GM18867 (cell line): ENCODE measurements around the gene SHROOM2.

Experiments used
- ATAC-seq: cut with Tn5 transposase; IDR thresholded peaks from one replicate; pipeline ENCODE4 v1.9.1; 2021; ENCODE audit warnings: mild to moderate bottlenecking, moderate library complexity; ENCODE audit not compliant: unreplicated experiment

The SHROOM2 gene

DNA sequence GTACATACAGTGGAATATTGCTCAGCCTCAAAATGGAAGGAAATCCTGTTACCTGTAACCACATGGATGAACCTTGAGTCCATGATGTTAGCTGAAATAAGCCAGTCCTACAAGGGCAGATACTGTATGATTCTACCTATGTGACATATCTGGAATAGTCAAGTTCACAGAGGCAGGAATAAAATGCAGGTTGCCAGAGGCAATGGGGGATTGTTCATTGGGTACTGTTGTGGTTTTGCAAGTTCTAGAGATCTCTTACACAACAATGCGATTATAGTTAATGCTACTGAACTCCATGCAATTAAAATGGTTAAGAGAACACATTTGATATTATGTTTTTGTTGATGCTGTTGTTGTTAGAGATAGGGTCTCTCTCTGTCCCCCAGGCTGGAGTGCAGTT is 74.6 kb downstream of the SHROOM2 start:
- ATAC-seq: no peak

DNA sequence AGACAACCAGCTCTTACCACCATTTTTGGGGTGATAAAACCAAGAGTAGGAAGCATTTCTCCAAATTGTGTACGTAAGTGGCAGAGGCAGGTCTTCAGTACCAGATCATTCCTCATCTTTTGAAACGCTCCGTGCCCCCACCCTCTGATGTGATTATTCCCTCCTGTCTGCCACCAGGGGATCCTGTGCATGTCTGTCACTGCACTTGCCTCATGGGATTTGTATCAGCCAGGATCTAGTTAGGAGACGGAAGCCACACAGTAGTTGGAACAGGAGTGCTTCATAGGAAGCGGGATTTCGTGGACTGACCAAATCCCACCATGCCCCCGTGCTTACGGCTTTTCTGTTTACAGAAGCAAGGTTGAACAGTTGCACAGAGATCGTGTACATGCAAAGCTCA is 75.5 kb downstream of the SHROOM2 start:
- ATAC-seq: no peak

- no peak for ATAC-seq
Observed at GRCh38 chrX:9862525-9862924, 76.3 kb downstream of the SHROOM2 start.

GRCh38 chrX:9862953-9863352 is 76.7 kb downstream of the SHROOM2 start:
- ATAC-seq: no peak

DNA sequence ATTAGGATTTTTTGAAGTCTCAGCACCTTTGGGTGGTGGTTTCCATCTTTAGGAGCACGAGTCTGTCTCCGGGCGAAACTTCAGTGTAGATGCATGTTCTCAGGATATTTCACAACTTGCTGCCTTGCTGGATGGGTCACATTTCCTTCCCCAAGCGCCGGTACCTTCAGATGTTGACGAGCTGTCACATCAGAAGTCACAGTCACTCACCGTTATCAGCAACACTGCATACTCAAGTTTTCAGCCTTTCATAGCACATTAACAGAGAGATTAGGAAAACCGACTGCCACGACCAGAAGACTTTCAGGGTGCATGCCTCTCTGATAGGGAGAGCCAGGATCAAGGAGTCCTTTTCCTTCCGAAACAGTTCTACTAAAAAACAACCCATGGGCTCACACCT is 77.8 kb downstream of the SHROOM2 start:
- ATAC-seq: no peak

GRCh38 chrX:9865804-9866472 is 79.7 kb downstream of the SHROOM2 start:
- no peak for ATAC-seq

DNA sequence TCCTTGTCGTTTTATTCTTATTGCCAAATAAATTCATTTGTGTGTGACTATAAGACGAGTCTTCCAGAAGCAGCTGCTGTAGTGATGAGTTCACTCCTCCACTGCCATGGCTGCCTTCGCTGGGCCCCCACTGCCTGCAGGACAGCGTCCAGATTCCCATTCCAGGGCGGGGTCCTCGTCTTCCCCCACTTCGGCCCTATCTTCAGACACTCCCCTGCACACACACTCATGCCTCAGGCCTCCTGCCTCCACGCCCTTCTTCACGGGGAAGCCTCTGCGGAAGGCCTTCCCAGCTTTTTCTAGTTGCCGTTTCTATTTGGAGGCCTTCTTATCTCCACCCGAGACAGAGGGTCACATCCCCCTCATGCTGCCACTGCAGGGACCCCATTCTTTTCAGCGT is 80.4 kb downstream of the SHROOM2 start:
- ATAC-seq: no peak

- ATAC-seq: no peak
Observed at GRCh38 chrX:9867226-9867625, 81.0 kb downstream of the SHROOM2 start.

GRCh38 chrX:9867753-9868152 is 81.5 kb downstream of the SHROOM2 start:
- no peak for ATAC-seq

DNA sequence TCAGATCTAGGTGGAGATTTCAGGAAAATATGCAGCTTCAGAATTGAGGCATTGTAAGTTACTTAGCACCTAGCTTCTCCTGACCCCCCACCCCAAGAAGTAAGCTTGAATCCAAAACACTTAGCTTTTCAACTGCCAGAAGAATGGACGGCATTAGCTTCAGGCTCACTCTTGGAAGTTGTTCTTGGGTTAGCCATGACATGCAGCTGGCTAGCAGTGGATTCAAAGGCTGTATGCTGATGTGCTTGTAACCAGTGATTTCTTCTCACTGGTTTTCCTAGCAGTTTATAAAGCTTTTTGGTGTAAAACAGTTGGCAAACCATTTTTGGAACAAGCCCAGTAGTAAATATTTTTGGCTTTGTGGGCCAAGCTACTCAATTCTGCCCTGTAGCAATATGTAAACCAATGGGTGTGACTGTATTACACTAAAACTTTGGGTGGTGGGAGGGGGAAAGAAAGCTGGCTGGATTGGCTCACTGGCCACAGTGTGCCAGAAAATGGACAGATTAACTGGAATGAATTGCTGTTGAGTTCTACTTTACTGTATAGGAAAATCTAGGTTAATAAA is 85.6 kb downstream of the SHROOM2 start:
- no peak for ATAC-seq

- ATAC-seq: no peak
Observed at GRCh38 chrX:9873360-9873759, 87.1 kb downstream of the SHROOM2 start.

DNA sequence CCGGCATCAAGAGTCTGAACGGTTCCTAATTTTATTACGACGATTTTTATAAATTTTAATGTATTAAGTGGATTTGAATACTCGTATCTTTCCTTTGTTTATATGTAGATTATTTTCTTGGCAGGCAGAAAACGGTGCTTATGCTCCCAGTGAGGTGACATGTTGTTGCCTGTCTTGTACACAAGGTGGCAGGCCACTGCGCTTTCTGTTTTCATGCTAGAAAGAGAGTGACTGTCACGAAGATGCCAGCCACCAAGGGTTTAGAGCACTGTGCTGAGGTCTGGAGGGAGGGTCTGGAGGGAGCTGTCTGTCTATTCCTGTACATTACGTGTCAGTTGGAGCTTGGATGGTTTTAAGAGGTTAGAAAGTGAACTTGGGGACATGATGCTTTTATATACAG is 87.7 kb downstream of the SHROOM2 start:
- peak; percentile 95 for ATAC-seq

- ATAC-seq: no peak
Observed at GRCh38 chrX:9874483-9874882, 88.3 kb downstream of the SHROOM2 start.

DNA sequence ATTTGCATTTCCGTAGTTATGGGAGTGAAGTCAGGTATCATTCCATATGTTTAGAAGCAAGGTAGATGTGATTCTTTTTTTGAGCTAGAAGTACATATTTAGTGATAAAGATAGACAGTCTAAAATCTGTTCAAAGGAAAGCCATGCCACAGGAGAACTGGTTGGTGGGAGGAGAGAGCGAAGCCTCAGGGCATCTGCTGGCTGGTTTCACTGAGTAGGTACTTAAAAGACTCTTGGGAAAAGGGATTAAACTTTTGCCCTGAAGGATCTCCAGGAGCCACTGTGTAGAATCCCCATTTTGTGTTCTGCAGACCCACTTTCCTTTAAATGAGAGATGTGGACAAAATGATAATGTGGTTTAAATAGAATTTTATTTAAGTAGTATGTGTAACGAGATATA is 89.6 kb downstream of the SHROOM2 start:
- no peak for ATAC-seq

- ATAC-seq: no peak
Observed at GRCh38 chrX:9876201-9876600, 90.0 kb downstream of the SHROOM2 start.

DNA sequence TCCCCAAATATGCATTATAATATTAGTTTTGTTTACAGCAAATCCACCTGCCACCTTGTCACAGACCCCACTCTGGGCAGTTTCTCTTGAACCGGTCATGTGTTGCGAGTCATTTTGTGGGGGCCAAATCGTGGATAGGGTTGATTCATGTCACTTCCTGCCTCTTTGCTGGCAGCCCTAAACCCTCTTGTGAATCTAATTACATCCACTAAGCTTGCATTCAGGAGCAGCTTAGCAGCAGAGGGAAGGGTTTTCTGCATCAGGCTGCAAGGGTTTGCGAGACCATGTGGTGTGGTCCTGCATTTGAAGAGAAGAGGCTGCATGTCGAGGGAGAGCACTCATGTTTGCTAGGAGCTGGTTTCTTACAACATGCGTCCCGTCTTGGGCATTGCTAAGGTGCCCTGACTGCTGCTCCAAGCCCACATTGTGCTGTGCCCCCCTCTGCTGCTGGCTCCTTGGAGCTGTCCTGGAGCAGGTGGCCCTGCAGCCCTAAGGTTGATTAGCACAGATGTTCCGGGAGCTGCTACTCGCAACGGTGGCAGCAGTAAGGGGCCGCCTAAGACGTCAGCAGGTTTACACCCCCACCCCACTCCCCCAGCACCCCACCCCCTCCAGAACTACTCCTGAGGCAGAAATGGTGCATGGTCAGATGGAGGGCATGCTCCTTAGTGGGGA is 92.1 kb downstream of the SHROOM2 start:
- ATAC-seq: no peak

GRCh38 chrX:9880237-9880636 is 94.0 kb downstream of the SHROOM2 start:
- ATAC-seq: no peak

GRCh38 chrX:9880870-9881269 is 94.6 kb downstream of the SHROOM2 start:
- ATAC-seq: no peak

- no peak for ATAC-seq
Observed at GRCh38 chrX:9882669-9883446, 96.6 kb downstream of the SHROOM2 start.

DNA sequence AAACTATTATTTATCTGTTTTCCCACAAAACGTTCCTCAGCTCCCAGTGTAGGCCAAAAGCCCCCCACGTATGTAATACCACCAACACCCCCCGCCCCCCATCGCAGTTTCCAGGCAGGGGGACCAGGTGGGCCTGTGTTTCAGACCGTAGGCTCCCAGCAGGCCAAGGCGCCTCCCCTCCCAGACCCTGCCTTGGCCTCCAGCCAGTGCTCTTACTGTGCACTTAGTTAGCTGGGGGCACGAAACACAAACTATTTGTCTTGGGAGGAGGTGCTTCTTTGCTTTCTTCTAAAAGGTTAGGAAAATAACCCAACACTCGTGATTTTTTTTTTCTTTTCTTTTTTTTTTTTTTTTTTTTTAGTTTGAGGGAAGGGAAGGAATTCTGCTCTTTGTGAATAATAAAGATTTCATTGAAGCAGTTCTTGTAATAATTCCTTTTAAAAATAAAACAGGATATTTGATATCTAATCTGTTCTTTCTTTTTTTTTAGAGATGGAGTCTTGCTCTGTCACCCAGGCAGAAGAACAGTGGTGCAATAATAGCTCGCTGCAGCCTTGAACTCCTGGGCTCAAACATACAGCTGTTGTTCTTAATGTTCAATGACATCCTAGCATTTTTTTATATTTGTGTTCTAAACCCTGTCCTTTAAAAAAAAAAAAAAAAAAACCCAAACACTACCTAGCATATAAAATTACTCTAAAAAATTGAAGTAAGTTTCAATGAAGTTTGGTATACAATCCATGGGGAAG is 98.0 kb downstream of the SHROOM2 start:
- no peak for ATAC-seq

DNA sequence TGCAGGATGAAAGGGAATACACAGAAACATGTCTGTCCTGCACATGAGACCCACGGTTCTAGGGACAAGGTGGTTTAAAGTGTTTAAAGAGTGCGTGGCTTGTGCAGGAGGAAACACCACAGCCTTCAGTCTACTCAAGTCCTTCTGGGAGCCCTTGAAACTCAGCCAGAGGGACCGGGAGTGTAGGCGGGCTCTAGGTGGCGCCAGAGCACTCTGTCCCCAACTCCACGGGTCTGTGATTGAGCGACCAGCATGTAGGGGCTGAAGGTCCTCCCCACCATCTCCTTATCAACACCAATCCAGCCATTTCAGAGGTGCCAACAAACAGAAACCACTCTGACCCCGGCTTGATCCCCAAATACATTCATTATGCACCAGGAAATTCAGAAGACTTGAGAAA is 98.9 kb downstream of the SHROOM2 start:
- peak; percentile 86 for ATAC-seq
